GM12891 (cell line): Measurements from ENCODE around the gene PUS1.

ENCODE experiments used
- DNase-seq: peaks from one replicate; pipeline ENCODE4 v3.0.0; 2011; ENCODE audit warnings: low spot score; ENCODE audit not compliant: insufficient read length
- FAIRE-seq: peaks from 2 replicates; lab custom pipeline; 2011; peaks lifted over from hg19 to GRCh38; lab: Jason Lieb, UNC
- PAX5 ChIP-seq: IDR thresholded peaks from 2 replicates; pipeline ENCODE4 v1.6.1; 2011; ENCODE audit warnings: low read length, moderate library complexity, mild to moderate bottlenecking; ENCODE audit not compliant: insufficient read depth, severe bottlenecking
- POLR2A ChIP-seq: IDR thresholded peaks from 2 replicates; pipeline ENCODE4 v1.6.1; 2011; ENCODE audit warnings: low read depth, low read length, control low read depth
- POLR2AphosphoS5 ChIP-seq: IDR thresholded peaks from 2 replicates; pipeline ENCODE4 v1.6.1; 2011; ENCODE audit warnings: low read depth, low read length, control low read depth
- POU2F2 ChIP-seq: IDR thresholded peaks from 2 replicates; pipeline ENCODE4 v1.6.1; 2011; ENCODE audit warnings: low read depth, mild to moderate bottlenecking, control low read depth, low read length, moderate library complexity
- SPI1 ChIP-seq: IDR thresholded peaks from 2 replicates; pipeline ENCODE4 v1.6.1; 2011; ENCODE audit warnings: low read depth, low read length, control low read depth
- TAF1 ChIP-seq: IDR thresholded peaks from 2 replicates; pipeline ENCODE4 v1.6.1; 2011; ENCODE audit warnings: low read depth, low read length, control low read depth

The PUS1 gene

GRCh38 chr12:131990066-131990979, 61.2 kb downstream of the PUS1 start:
- FAIRE-seq (no peak), DNase-seq (no peak)
- no peak for TF ChIP-seq POLR2A
- TF ChIP-seq POLR2AphosphoS5: no peak
- TF ChIP-seq PAX5: no peak
- no peak for TF ChIP-seq SPI1
- TF ChIP-seq POU2F2: no peak
- no peak for TF ChIP-seq TAF1

- no peak for TF ChIP-seq POLR2AphosphoS5
- TF ChIP-seq POU2F2: no peak
- no peak for TF ChIP-seq TAF1
- TF ChIP-seq POLR2A: no peak
- no peak for TF ChIP-seq PAX5
- FAIRE-seq: no peak
- DNase-seq: no peak
Observed at GRCh38 chr12:131990980-131991305, 61.9 kb downstream of the PUS1 start.

GRCh38 chr12:131991816-131992430, 62.8 kb downstream of the PUS1 start:
- FAIRE-seq (no peak), DNase-seq (no peak)
- TF ChIP-seq POLR2A: no peak
- no peak for TF ChIP-seq POU2F2
- no peak for TF ChIP-seq PAX5
- TF ChIP-seq TAF1: no peak
- no peak for TF ChIP-seq SPI1
- no peak for TF ChIP-seq POLR2AphosphoS5

DNA sequence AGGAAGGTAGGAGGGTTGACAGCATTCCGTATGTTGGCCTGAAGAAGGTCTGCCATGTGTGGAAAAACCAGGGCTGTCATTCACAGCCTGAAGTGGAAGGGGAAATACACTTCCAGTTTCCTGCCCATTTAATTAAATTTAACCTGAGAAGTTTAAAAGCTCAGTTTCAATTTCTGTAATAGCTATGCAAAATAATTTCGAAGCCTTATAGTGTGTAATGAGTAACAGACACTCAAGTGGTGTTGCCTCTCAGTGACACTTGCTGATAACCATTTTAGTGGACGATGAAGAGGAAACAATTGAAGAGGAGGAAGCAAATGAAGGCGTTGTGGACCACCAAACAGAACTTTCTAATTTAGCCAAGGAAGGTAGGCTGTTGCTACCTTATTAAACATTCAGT, 65.5 kb downstream of the PUS1 start:
- DNase-seq (no peak), FAIRE-seq (no peak)
- TF ChIP-seq PAX5 (no peak), POLR2A (no peak), TAF1 (no peak), SPI1 (no peak), POLR2AphosphoS5 (no peak), POU2F2 (no peak)
